Activated CD4-positive, alpha-beta T cell treated with anti-CD3 and anti-CD28 coated beads, Interleukin-2, amount 50 U/mL, for 4 hours (primary cell): Measurements from ENCODE around the gene VWA7.

Experiments used
- DNase-seq, 2 experiments: peaks; one replicate each; pipeline ENCODE4 v3.0.0-alpha.2; 2020

Gene VWA7

GRCh38 chr6:31749301-31750036 lies 27.7 kb downstream of the VWA7 start:
- no peak for DNase-seq

- DNase-seq, result no peak
Observed at GRCh38 chr6:31744422-31744821, 32.7 kb downstream of the VWA7 start.

GRCh38 chr6:31742894-31743293 lies 34.2 kb downstream of the VWA7 start:
- DNase-seq, result no peak

- no peak for DNase-seq
Observed at GRCh38 chr6:31741815-31742214, 35.3 kb downstream of the VWA7 start.

GRCh38 chr6:31740397-31741223 lies 36.5 kb downstream of the VWA7 start:
- DNase-seq, result no peak

GRCh38 chr6:31739639-31740396 lies 37.3 kb downstream of the VWA7 start, which contains the start of gene MSH5:
TSS of gene MSH5 (plus strand) at chr6:31740005. CDS start at chr6:31740467, 462 bp downstream.
- peak; percentile 91 to 92 for DNase-seq

GRCh38 chr6:31737991-31738979 lies 38.8 kb downstream of the VWA7 start:
- peak; percentile 54 to 55 for DNase-seq

GRCh38 chr6:31737315-31737990 lies 39.7 kb downstream of the VWA7 start:
- no peak for DNase-seq

GRCh38 chr6:31736768-31737314 lies 40.3 kb downstream of the VWA7 start:
- DNase-seq, result no peak

GRCh38 chr6:31736021-31736767 lies 40.9 kb downstream of the VWA7 start, which contains the start of gene CLIC1:
TSS of gene CLIC1 (minus strand) at chr6:31736530. CDS start at chr6:31736300, 230 bp downstream.
- peak; percentile 72 for DNase-seq

- peak; percentile 32 to 33 for DNase-seq
Observed at GRCh38 chr6:31734821-31735406, 42.2 kb downstream of the VWA7 start.

GRCh38 chr6:31734247-31734820 lies 42.8 kb downstream of the VWA7 start:
- no peak for DNase-seq

GRCh38 chr6:31733734-31734133 lies 43.4 kb downstream of the VWA7 start:
- no peak for DNase-seq

- DNase-seq, result no peak
Observed at GRCh38 chr6:31732029-31732428, 45.1 kb downstream of the VWA7 start.

- no peak for DNase-seq
Observed at GRCh38 chr6:31730631-31731086, 46.5 kb downstream of the VWA7 start.

GRCh38 chr6:31729979-31730630 lies 47.0 kb downstream of the VWA7 start:
- DNase-seq, result peak; percentile 39 to 42

GRCh38 chr6:31729515-31729978 lies 47.6 kb downstream of the VWA7 start:
- DNase-seq, result peak; percentile 75 to 77

GRCh38 chr6:31728767-31729514 lies 48.2 kb downstream of the VWA7 start, which contains the start of gene DDAH2:
TSS of gene DDAH2 (minus strand) at chr6:31729299. CDS start at chr6:31729161, 138 bp downstream.
- no peak for DNase-seq
